GM21367 (cell line): Measurements from ENCODE around the gene MME.

Experiments
- ATAC-seq: cut with Tn5 transposase; IDR thresholded peaks from one replicate; pipeline ENCODE4 v1.9.1; 2021; ENCODE audit not compliant: unreplicated experiment

The MME gene

GRCh38 chr3:155079746-155080487 is at the start of gene MME:
MME (plus strand) TSS chr3:155080319; CDS start chr3:155084168, 3,849 bp downstream.
- no peak for ATAC-seq

GRCh38 chr3:155031186-155031585 is 48.9 kb upstream of the MME start:
- no peak for ATAC-seq

- no peak for ATAC-seq
Observed at GRCh38 chr3:155032918-155033317, 47.2 kb upstream of the MME start.

GRCh38 chr3:155034786-155035185 is 45.3 kb upstream of the MME start:
- ATAC-seq = no peak

- ATAC-seq = no peak
Observed at GRCh38 chr3:155035553-155035952, 44.6 kb upstream of the MME start.

GRCh38 chr3:155037508-155038202 is 42.5 kb upstream of the MME start:
- ATAC-seq = no peak

GRCh38 chr3:155038203-155038554 is 41.9 kb upstream of the MME start:
- ATAC-seq = no peak

GRCh38 chr3:155046935-155047334 is 33.2 kb upstream of the MME start:
- no peak for ATAC-seq

- ATAC-seq = no peak
Observed at GRCh38 chr3:155047672-155048071, 32.4 kb upstream of the MME start.

GRCh38 chr3:155049959-155050358 is 30.2 kb upstream of the MME start:
- ATAC-seq = no peak

- no peak for ATAC-seq
Observed at GRCh38 chr3:155052470-155052869, 27.6 kb upstream of the MME start.

- no peak for ATAC-seq
Observed at GRCh38 chr3:155053756-155054155, 26.4 kb upstream of the MME start.

- ATAC-seq = no peak
Observed at GRCh38 chr3:155064920-155065319, 15.2 kb upstream of the MME start.

GRCh38 chr3:155065537-155065936 is 14.6 kb upstream of the MME start:
- no peak for ATAC-seq

GRCh38 chr3:155069729-155070128 is 10.4 kb upstream of the MME start:
- no peak for ATAC-seq

GRCh38 chr3:155070316-155070715 is 9.8 kb upstream of the MME start:
- no peak for ATAC-seq

- ATAC-seq = no peak
Observed at GRCh38 chr3:155070932-155071387, 9.2 kb upstream of the MME start.

- ATAC-seq = no peak
Observed at GRCh38 chr3:155075200-155075599, 4.9 kb upstream of the MME start.

- ATAC-seq = no peak
Observed at GRCh38 chr3:155076888-155077287, 3.2 kb upstream of the MME start.

GRCh38 chr3:155078711-155079467 is 1.2 kb upstream of the MME start:
- no peak for ATAC-seq

GRCh38 chr3:155079468-155079745 is 712 bp upstream of the MME start:
- ATAC-seq = no peak

- no peak for ATAC-seq
Observed at GRCh38 chr3:155080692-155081091, 573 bp downstream of the MME start.
